GM21515 (cell line): Measurements from ENCODE around the gene TTF2.
"Not testable (repeated sequence)": the region's sequence is repeated elsewhere in the genome, so short reads cannot be mapped to it uniquely, and the experiment has no call there.

Source experiments
- ATAC-seq: cut with Tn5 transposase; IDR thresholded peaks from one replicate; pipeline ENCODE4 v1.9.1; 2021; ENCODE audit not compliant: unreplicated experiment

TTF2 gene

DNA sequence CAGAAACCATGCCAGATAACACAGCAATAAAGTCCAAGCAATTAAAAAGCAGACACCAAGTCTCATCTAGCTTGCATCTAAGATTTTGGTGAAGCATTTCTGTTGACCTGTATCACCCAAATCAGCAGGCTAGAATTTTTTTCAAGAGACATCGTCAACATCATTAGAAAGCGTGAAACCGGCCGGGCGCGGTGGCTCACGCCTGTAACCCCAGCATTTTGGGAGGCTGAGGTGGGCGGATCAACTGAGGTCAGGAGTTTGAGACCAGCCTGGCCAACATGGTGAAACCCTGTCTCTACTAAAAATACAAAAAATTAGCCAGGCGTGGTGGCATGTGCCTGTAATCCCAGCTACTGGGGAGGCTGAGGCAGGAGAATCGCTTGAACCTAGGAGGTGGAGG lies 59.0 kb downstream of the TTF2 start:
- not testable (repeated sequence) for ATAC-seq

DNA sequence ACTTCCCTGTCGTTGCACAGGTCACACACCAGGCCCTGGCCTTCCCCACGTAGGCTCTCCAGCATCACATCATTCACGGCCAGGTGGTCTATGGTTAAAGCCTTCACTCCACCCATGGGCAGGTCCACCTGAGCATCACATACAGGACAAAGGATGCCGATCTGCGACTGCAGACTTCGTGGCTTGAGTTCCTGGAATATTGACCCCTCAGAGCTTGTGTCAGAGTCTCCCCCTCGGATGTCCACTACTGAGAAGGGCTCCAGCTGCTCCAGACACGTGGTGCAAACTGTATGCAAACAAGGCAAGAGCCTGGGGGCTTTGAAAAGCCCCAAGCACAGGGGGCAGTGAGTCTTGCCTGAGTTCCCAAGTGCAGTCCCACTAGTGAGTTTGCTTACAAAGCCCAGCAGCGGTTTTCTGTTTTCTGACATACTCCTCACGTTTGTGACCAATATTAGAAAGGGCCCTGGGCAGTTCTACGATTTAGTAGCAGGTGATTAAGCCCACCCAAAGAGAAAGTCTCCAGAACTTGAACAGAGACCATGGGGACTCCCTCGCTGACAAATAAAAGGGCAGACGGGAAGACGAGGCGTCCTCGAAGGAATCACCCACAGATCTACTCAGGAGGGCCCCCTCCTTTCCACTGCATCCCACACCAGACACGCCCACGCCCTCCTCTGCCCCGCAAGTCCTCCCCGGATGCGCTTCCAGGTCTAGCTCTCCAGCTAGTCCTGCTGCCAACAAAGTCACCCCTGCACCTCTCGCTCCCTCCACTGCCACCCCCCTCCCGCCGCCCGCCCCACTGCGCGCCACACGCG lies 60.9 kb downstream of the TTF2 start:
- no peak for ATAC-seq

DNA sequence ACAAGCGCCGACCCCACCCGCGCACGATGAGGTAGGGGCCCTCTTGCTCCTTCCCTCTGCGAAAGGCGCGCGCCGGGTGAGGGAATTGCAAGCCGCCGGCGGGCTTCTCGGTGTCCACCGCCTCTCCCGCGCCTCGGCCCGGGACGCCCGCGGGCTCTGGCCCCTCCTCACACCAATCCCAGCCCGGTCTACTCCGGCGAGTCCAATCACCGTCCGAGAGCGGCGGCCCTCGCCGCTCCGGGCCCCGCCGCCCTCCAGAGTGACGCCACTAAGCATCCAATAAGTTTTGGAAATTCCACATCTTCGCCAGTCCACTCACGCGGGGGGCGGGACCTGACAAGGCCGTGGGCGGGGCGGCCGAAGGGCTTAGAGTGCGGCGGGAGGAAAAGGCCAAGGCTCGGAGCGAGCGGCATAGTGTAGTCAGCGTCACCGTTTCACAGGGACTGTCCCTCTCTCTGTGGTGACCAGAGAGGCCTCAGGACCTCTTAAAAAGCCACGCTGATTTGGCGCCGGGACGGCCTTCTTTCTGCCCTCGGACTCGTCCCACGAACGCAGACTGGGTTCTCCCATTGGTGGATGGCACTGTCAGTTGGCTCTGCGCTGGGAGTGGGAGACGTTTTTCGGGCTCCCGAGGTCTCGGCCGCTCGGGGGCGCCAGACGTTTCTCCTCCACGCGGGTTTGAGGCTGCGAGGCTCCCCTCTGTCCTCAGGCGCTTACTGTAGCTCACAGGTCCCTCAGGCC lies 61.6 kb downstream of the TTF2 start, which contains the start of gene TRIM45:
Gene TRIM45, minus strand, starts transcription at position 161 of the 741 bp plus-strand sequence. CDS start 548 bp downstream, outside the sequence.
- peak; percentile 93 for ATAC-seq

DNA sequence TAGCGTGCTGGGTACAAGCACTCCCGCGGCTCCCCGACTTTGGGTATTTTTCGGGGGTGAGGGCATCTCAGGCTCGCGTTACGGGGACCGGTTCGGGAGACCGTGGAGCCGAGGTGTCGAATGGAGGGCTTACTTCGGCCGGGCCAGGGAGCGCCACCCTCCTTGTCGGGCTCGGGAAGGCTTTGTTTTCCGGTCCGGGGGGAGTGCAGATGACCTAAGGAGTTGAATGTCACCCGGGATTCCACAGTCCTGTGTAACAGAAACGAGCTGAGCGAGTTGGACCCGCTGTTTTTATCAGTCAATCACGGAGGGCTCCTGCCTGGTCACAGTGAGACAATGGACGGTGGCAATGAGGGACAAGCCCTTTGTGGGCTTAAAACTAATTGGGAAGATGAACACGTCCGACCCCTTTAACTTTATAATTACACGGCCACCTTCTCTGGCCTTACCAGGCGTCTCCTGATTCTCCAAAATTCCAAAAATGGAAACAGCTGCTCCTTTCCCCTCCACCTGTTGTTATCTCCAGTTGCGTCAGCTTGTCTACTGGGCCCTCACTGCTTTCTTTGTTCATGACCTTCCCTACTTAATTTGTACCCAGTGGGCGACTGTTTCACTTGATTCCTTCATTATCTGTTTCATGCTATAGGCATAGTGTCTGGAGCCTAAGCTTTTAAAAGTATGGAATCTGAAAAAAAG lies 62.4 kb downstream of the TTF2 start:
- ATAC-seq: no peak

GRCh38 chr1:117123274-117123673 lies 63.1 kb downstream of the TTF2 start:
- no peak for ATAC-seq

- no peak for ATAC-seq
Measured at GRCh38 chr1:117124661-117125060, 64.5 kb downstream of the TTF2 start.

- ATAC-seq: no peak
Measured at GRCh38 chr1:117127795-117128194, 67.7 kb downstream of the TTF2 start.

DNA sequence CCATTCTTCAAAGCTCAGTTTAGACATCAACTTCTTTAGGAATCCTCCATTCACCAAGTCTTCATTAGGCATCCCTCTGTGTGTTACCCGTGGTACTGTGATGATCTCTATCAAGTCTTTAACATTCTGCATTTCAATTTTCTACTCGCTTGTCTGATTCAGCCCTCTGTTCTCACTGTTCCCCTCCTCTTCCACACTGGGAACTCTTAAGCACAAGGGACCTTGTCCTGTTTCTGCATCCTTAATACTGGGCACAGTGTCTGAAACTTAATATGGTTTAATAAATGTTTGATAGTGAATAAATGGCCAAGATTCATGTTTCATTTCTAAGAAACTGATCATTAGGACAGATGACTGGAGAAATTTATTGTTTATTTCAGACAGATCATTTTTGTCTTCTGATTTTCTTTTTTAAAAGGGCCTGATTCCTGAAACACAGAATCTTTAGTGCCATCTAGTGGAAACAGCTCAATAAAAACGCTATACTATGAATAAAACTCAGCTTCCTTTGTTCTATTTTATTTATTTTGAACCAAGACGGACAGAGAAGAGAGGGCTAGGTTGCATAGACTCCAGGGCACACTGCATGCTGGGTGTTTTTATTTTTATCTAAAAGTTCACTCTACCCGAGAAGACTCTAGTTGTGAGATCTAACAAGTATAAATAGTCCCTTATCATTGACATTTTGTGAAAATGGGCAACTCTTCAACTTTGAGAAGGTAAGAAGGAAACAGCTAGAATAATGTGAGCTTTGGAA lies 68.4 kb downstream of the TTF2 start:
- no peak for ATAC-seq

- no peak for ATAC-seq
Measured at GRCh38 chr1:117130526-117130925, 70.4 kb downstream of the TTF2 start.

- no peak for ATAC-seq
Measured at GRCh38 chr1:117135329-117135728, 75.2 kb downstream of the TTF2 start.

GRCh38 chr1:117136749-117137148 lies 76.6 kb downstream of the TTF2 start:
- no peak for ATAC-seq

GRCh38 chr1:117137281-117137855 lies 77.2 kb downstream of the TTF2 start:
- no peak for ATAC-seq

- no peak for ATAC-seq
Measured at GRCh38 chr1:117138106-117138505, 78.0 kb downstream of the TTF2 start.

DNA sequence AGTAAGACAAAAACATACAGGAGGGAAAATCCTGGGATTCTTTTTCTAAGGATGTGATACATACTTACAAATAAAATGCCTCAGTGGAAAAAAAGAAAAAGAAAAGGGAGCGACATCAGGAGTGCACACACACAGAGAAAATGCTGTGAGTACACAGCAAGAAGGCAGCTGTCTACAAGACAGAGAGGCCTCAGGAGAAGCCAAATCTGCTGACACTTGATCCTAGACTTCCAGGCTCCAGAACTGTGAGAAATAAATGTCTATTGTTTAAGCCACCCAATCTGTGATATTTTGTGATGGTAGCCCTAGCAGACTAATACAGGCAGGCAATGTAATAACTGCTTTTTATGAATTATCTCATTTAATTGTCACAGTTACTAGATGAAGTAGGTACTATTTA lies 78.4 kb downstream of the TTF2 start:
- no peak for ATAC-seq

DNA sequence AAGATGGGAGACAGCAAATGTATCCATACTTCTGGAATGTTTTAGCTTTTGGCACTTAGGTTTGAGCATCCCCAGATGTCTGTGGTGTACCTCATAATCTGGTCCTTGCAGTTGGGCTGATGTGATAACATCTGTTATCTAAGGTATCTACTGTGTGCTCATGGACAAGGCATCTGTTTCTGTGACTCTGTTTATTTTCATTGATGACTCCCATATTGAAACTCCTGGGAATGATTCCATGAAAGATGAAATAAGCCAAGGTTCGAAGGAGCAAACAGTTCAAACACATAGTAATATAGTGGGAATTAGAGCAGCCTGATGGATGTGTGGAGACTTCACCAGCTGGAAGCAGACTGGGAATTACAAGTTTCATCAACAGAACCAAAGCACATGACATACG lies 82.1 kb downstream of the TTF2 start:
- ATAC-seq: no peak

GRCh38 chr1:117143172-117143571 lies 83.0 kb downstream of the TTF2 start:
- ATAC-seq: no peak

DNA sequence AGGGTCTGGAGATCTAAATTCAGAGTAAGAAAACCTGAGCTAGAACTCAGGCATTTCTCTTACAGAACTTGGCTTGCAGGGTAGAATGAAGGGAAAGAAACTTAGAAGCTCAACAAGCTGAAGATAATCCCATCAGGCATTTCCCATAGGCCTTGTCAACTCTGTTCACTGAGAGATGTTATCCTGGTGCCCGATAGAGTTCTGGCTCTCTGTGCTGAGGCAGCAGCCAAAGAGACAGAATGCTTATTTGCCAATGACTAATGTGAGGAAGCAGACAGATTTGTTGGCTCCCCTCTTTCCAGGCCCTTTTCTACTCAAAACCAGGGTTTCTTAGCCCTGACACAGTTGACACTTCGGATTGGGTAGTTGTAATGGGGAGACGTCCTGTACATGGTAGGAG lies 83.7 kb downstream of the TTF2 start:
- no peak for ATAC-seq

- no peak for ATAC-seq
Measured at GRCh38 chr1:117146072-117146471, 85.9 kb downstream of the TTF2 start.

GRCh38 chr1:117146575-117147340 lies 86.6 kb downstream of the TTF2 start:
- ATAC-seq: no peak

DNA sequence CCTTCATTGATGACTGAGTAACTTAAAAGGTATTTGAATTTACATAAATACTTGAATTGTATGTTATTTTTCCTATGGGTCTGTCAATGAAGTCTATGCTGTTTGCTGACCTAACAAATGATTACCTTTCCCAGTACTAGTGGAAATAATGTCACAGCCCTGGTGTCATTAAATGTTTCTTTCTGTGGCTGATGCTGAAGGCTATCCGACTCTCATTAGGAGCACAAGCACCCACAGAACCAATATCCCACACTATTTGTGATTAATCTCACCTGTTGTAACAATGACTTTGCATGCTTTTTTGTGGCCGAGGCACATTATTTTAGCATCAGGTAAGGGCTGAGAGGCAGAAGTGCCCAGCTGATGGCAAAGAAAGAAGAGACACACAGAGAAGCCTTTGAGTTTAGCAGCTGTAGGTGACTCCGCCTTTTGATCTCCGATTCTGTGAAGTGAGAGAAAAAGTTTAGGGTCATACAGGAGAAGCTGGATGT lies 87.3 kb downstream of the TTF2 start:
- no peak for ATAC-seq
